Bronchial epithelial cell (primary cell): Measurements from ENCODE around the gene MAP4K3. TPM values are rescaled to one million over a fixed set of nuclear protein-coding genes. Genes with fewer than 3 reads are reported as not detected.
A peak's percentile ranks its signal among the peaks of the same experiment; 100 is the strongest.

Experiments used
- DNase-seq: peaks from one replicate; pipeline ENCODE4 v3.0.0-alpha.2; 2010; ENCODE audit warnings: low read depth
- FAIRE-seq: peaks from 2 replicates; lab custom pipeline; 2011; peaks lifted over from hg19 to GRCh38; lab: Jason Lieb, UNC
- H3K27me3 ChIP-seq: 2 replicates; pipeline ENCODE4 v1.5.1; 2011; ENCODE audit warnings: low read length; ENCODE audit not compliant: control insufficient read depth, insufficient read depth
- H3K36me3 ChIP-seq: 2 replicates; pipeline ENCODE4 v1.5.1; 2011; ENCODE audit warnings: low read length; ENCODE audit not compliant: control insufficient read depth, insufficient read depth
- H3K4me3 ChIP-seq: 2 replicates; pipeline ENCODE4 v1.5.1; 2011; ENCODE audit warnings: mild to moderate bottlenecking, low read depth, low read length, control low read depth
- CTCF ChIP-seq: IDR thresholded peaks from 2 replicates; pipeline ENCODE4 v1.5.1; 2011; ENCODE audit warnings: mild to moderate bottlenecking, moderate library complexity, low read length, control low read depth, inconsistent platforms; ENCODE audit not compliant: insufficient read depth, severe bottlenecking
- total RNA-seq: library from RNA; depleted of rRNA; stranded (reverse); fragments of >200 nt; gene quantifications from 2 replicates; pipeline ENCODE4 v1.2.1, GENCODE V29; 2014

The MAP4K3 gene
- total RNA-seq, 1 donor from 2014 or later = 19.7 TPM

- no peaks in the 10 kb centered on the region for H3K36me3 ChIP-seq
- FAIRE-seq = no peak
Measured at GRCh38 chr2:39452396-39452795, 15.3 kb upstream of the MAP4K3 start.

GRCh38 chr2:39451954-39452353 is 14.9 kb upstream of the MAP4K3 start:
- FAIRE-seq (no peak), DNase-seq (no peak)
- TF ChIP-seq CTCF = no peak
- Histone ChIP-seq H3K27me3 (no peaks in the 10 kb centered on the region), H3K4me3 (no peak overlapping the region), H3K36me3 (no peaks in the 10 kb centered on the region)

More at GRCh38 chr2:39452396-39452795, 15.3 kb upstream of the MAP4K3 start:
- no peak for TF ChIP-seq CTCF
- H3K27me3 ChIP-seq = no peaks in the 10 kb centered on the region
- DNase-seq = no peak
- H3K4me3 ChIP-seq = no peak overlapping the region

GRCh38 chr2:39448169-39448502 is 11.1 kb upstream of the MAP4K3 start:
- no peak overlapping the region for H3K4me3 ChIP-seq
- no peak for FAIRE-seq
- peak; percentile 59 for DNase-seq
- no peaks in the 10 kb centered on the region for H3K27me3 ChIP-seq
- TF ChIP-seq CTCF = no peak
- no peaks in the 10 kb centered on the region for H3K36me3 ChIP-seq

- H3K27me3 ChIP-seq = no peaks in the 10 kb centered on the region
- H3K36me3 ChIP-seq = no peaks in the 10 kb centered on the region
- no peak for FAIRE-seq
- no peak for TF ChIP-seq CTCF
- no peak overlapping the region for H3K4me3 ChIP-seq
- peak; percentile 48 for DNase-seq
Measured at GRCh38 chr2:39447266-39448168, 10.4 kb upstream of the MAP4K3 start.

GRCh38 chr2:39445934-39446333 is 8.8 kb upstream of the MAP4K3 start:
- FAIRE-seq = no peak

More at GRCh38 chr2:39445934-39446333, 8.8 kb upstream of the MAP4K3 start:
- no peak for DNase-seq
- H3K27me3 ChIP-seq = no peaks in the 10 kb centered on the region
- TF ChIP-seq CTCF = no peak
- no peak overlapping the region for H3K4me3 ChIP-seq
- no peaks in the 10 kb centered on the region for H3K36me3 ChIP-seq
